ENCODE measurements around the gene TP53BP2. TPM values are rescaled to one million over a fixed set of nuclear protein-coding genes. Genes with fewer than 3 reads are reported as not detected.

TP53BP2 gene
- total RNA-seq, 4 donors from 2014 or later, result 16.4 to 33.2 (median 29.2) TPM

DNA sequence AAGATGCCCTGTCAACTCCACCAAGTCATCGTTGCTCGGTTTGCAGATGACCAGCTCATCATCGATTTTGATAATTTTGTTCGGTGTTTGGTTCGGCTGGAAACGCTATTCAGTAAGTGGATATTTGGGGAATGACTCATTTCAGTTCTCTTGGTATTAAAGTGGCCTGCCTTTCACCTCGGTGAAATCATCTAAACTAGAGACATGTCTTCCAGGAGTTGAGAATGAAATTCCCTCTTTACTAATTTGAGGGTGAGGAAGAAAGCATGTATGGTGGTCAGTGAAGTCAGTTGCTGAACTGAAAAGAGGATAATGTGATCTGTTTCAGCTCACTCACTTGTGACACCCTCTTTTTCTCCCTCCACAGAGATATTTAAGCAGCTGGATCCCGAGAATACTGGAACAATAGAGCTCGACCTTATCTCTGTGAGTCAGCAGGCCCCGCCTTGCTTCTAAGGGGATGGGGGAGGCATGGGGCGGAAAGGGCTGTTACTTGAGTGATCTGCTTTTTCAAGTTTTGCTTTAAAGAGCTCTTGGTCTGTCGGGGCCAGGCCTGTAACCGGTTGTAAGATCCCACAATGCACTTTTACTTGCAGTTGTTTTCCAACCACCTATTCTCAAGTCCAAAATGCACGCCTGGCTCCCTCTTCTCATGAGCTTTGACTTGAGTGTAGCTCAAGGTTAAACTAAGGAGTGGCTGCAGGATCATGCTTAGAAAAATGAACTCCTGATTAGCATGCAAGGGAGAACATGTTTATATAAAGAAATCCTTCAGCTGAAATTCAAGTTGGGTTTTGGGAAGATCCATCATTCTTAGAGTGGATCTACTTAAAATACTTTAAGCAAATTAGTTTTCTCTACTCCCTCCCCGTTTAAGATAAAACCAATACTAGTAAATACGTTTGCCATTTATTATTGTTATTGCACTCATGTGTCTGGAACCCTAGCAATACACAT is 73.7 kb downstream of the TP53BP2 start:
- Histone ChIP-seq H3K27me3 (no peaks in the 10 kb centered on the region), H3K27ac (peak overlapping the region; percentile 40 to 83 (median 66)), H3K9me3 (no peaks in the 10 kb centered on the region), H3K4me3 (no peak overlapping the region), H3K4me1 (peaks cover 7 to 35% (median 12%) of the 10 kb centered on the region in 3 donors), H3K36me3 (peaks cover 16 to 86% (median 39%) of the 10 kb centered on the region in 3 donors)
- intact Hi-C loops (cut with DNase I), result no loop called here
- TF ChIP-seq POLR2A (IDR thresholded peaks at IDR 0.05) (no peak), CTCF (IDR thresholded peaks at IDR 0.05) (no peak)
- DNase-seq, result no peak
- WGBS, 2 donors, result 17 to 32% methylated on average over 14 to 16 of the region's 16 CpGs

GRCh38 chr1:223771469-223771813 is 74.3 kb downstream of the TP53BP2 start:
- peak overlapping the region; percentile 40 to 83 (median 66) for H3K27ac ChIP-seq
- H3K4me1 ChIP-seq, result peaks cover 7 to 33% (median 12%) of the 10 kb centered on the region in 3 donors
- H3K36me3 ChIP-seq, result peaks cover 16 to 86% (median 39%) of the 10 kb centered on the region in 3 donors
- TF ChIP-seq POLR2A (IDR thresholded peaks at IDR 0.05) (no peak), CTCF (IDR thresholded peaks at IDR 0.05) (no peak)
- H3K27me3 ChIP-seq, result no peaks in the 10 kb centered on the region
- no peak for DNase-seq
- H3K4me3 ChIP-seq, result no peak overlapping the region
- 56% methylated on average over 2 of the region's 2 CpGs for WGBS, 2 donors
- H3K9me3 ChIP-seq, result no peaks in the 10 kb centered on the region
- intact Hi-C loops (cut with DNase I), result no loop called here

GRCh38 chr1:223770621-223771315 is 75.0 kb downstream of the TP53BP2 start:
- Histone ChIP-seq H3K4me3 (no peak overlapping the region), H3K27me3 (no peaks in the 10 kb centered on the region), H3K36me3 (peaks cover 16 to 86% (median 39%) of the 10 kb centered on the region in 3 donors), H3K9me3 (no peaks in the 10 kb centered on the region), H3K4me1 (peaks cover 7 to 27% (median 12%) of the 10 kb centered on the region in 3 donors), H3K27ac (peak overlapping the region; percentile 40 to 83 (median 66))
- intact Hi-C loops (cut with DNase I), result no loop called here
- TF ChIP-seq CTCF (IDR thresholded peaks at IDR 0.05) (no peak), POLR2A (IDR thresholded peaks at IDR 0.05) (no peak)
- WGBS, 2 donors, result 92% methylated on average over 6 to 9 of the region's 9 CpGs
- DNase-seq, result no peak

DNA sequence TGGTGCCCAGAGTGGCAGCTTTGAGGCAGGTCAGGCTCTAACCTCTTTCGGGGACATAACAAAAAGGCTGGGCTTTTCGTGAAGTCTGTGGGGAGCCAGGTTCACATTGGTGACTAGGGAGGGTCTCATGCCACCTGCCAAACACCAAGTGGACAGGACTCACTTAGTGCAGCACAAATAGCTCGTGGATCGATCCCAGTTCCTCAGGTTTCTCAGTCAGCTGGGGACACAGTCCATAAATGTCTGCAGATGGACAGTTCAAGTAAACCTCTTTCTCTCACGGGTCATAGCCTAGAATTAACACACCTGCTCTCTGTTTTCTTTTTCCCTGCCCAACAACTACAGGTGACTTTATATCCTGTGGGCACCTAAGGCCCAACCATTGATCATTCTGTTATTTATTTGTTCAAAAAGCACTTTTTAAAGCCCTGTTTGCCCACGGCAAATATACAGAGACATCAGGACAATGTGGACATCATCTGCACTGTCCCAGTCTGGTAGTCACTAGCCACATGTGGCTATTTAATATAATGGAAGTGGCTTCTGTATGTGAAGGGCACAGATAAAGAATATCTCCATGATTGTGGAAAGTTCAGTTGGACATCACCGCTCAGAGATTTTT is 79.9 kb downstream of the TP53BP2 start:
- Histone ChIP-seq H3K4me1 (peaks cover under 1 to 5% (median 3%) of the 10 kb centered on the region in 3 donors), H3K27me3 (no peaks in the 10 kb centered on the region), H3K9me3 (no peaks in the 10 kb centered on the region), H3K27ac (no peak overlapping the region), H3K4me3 (no peak overlapping the region), H3K36me3 (peaks cover 21 to 86% (median 39%) of the 10 kb centered on the region in 3 donors)
- no peak for DNase-seq
- 69 to 74% methylated on average over 6 to 7 of the region's 7 CpGs for WGBS, 2 donors
- intact Hi-C loops (cut with DNase I), result no loop called here
- TF ChIP-seq POLR2A (IDR thresholded peaks at IDR 0.05) (no peak), CTCF (IDR thresholded peaks at IDR 0.05) (no peak)
